ENCODE data around the gene TCEAL6. TPM values are rescaled to one million over a fixed set of nuclear protein-coding genes. Genes with fewer than 3 reads are reported as not detected.
"Not testable (repeated sequence)": the region's sequence is repeated elsewhere in the genome, so short reads cannot be mapped to it uniquely, and the experiment has no call there.

TCEAL6 gene
- total and polyA plus RNA-seq, 2 donors (not counting 3 experiments of a cell fraction or from before 2014, with no cell fraction given) = not detected

GRCh38 chrX:102126863-102127262, 15.4 kb downstream of the TCEAL6 start:
- Histone ChIP-seq H3K9ac (replicated peaks; ENCODE audit: extremely low read depth, insufficient read depth, low read length) (no peak overlapping the region), H4K20me1 (replicated peaks; ENCODE audit: control insufficient read depth, extremely low read depth, insufficient read depth, low read length) (no peaks in the 10 kb centered on the region), H3K9me3 (replicated peaks; ENCODE audit: control insufficient read depth, insufficient read depth, low read length) (no peaks in the 10 kb centered on the region), H3K27ac (ENCODE audit: insufficient read depth, low read depth, low read length) (no peak overlapping the region), H3K9me1 (replicated peaks; ENCODE audit: control insufficient read depth, extremely low read depth, insufficient read depth, low read length) (no peaks in the 10 kb centered on the region), H3K27me3 (ENCODE audit: control insufficient read depth in 2 of 2, insufficient read depth in 2 of 2, low read length in 2 of 2) (peaks cover 2 to 12% of the 10 kb centered on the region in 2 experiments), H3K4me2 (ENCODE audit: insufficient read depth, low read length) (no peak overlapping the region), H3K4me1 (ENCODE audit: control insufficient read depth, extremely low read depth, insufficient read depth, low read length) (no peaks in the 10 kb centered on the region), H2AFZ (ENCODE audit: low read depth, low read length) (no peak overlapping the region), H3K4me3 (replicated peaks in 1 of 3; ENCODE audit: insufficient read depth in 1 of 3, low read depth in 1 of 3, low read length in 3 of 3) (no peak overlapping the region), H3K36me3 (ENCODE audit: control insufficient read depth in 2 of 2, extremely low read depth in 1 of 2, insufficient read depth in 2 of 2, low read length in 2 of 2) (no peaks in the 10 kb centered on the region), H3K79me2 (ENCODE audit: control insufficient read depth, insufficient read depth, low read length) (no peaks in the 10 kb centered on the region)
- dilution Hi-C loops (cut with MboI; ENCODE audit: extremely low pct_ligation_motif_present, low sequenced_read_pairs) = no loop called here
- no TSS peak for BruUV-seq (replicated peaks)
- intact Hi-C loops (cut with micrococcal nuclease) = no loop called here
- POLR2A ChIA-PET = no interaction called here
- TF ChIP-seq MAX (IDR thresholded peaks at IDR 0.05; ENCODE audit: insufficient read depth, insufficient read length) = no peak
- TF ChIP-seq FOS (IDR thresholded peaks at IDR 0.05; ENCODE audit: borderline replicate concordance, insufficient read depth, low read length) = no peak
- no peak for TF ChIP-seq POLR2AphosphoS5 (IDR thresholded peaks at IDR 0.05; ENCODE audit: insufficient read depth, low read depth, low read length)
- TF ChIP-seq GATA2 (IDR thresholded peaks at IDR 0.05; ENCODE audit: insufficient read depth, insufficient read length, low read depth, low read length) = no peak
- TF ChIP-seq MYC (IDR thresholded peaks at IDR 0.05; ENCODE audit: low read depth, low read length) = no peak
- no peak for TF ChIP-seq POLR2A (IDR thresholded peaks at IDR 0.05; ENCODE audit: low read depth, low read length)
- no peak for TF ChIP-seq CTCF (IDR thresholded peaks at IDR 0.05; ENCODE audit: extremely low read depth in 1 of 2, insufficient read depth in 1 of 2, low read depth in 1 of 2, low read length in 2 of 2)
- TF ChIP-seq EZH2 (IDR thresholded peaks at IDR 0.05; ENCODE audit: borderline replicate concordance, low read depth, low read length, severe bottlenecking) = no peak
- no peak for TF ChIP-seq JUN (IDR thresholded peaks at IDR 0.05; ENCODE audit: borderline replicate concordance, insufficient read depth, insufficient read length, low read depth)
- FAIRE-seq = no peak
- CTCF ChIA-PET = no interaction called here
- no peak for DNase-seq (ENCODE audit: low read depth, low spot score)

- CTCF ChIA-PET; FAIRE-seq; dilution Hi-C loops (cut with MboI; ENCODE audit: extremely low pct_ligation_motif_present, low sequenced_read_pairs); H3K27ac ChIP-seq (ENCODE audit: insufficient read depth, low read depth, low read length); H3K4me2 ChIP-seq (ENCODE audit: insufficient read depth, low read length); BruUV-seq (replicated peaks); H3K9me1 ChIP-seq (replicated peaks; ENCODE audit: control insufficient read depth, extremely low read depth, insufficient read depth, low read length); H3K4me3 ChIP-seq (replicated peaks in 1 of 3; ENCODE audit: insufficient read depth in 1 of 3, low read depth in 1 of 3, low read length in 3 of 3); H3K36me3 ChIP-seq (ENCODE audit: control insufficient read depth in 2 of 2, extremely low read depth in 1 of 2, insufficient read depth in 2 of 2, low read length in 2 of 2); POLR2A ChIA-PET; H3K79me2 ChIP-seq (ENCODE audit: control insufficient read depth, insufficient read depth, low read length); H3K9ac ChIP-seq (replicated peaks; ENCODE audit: extremely low read depth, insufficient read depth, low read length); H3K9me3 ChIP-seq (replicated peaks; ENCODE audit: control insufficient read depth, insufficient read depth, low read length); DNase-seq (ENCODE audit: low read depth, low spot score); H4K20me1 ChIP-seq (replicated peaks; ENCODE audit: control insufficient read depth, extremely low read depth, insufficient read depth, low read length); H2AFZ ChIP-seq (ENCODE audit: low read depth, low read length); H3K4me1 ChIP-seq (ENCODE audit: control insufficient read depth, extremely low read depth, insufficient read depth, low read length); intact Hi-C loops (cut with micrococcal nuclease): not testable (repeated sequence)
- peaks cover 2 to 12% of the 10 kb centered on the region in 2 experiments for H3K27me3 ChIP-seq (ENCODE audit: control insufficient read depth in 2 of 2, insufficient read depth in 2 of 2, low read length in 2 of 2)
These were observed 16.0 kb downstream of the TCEAL6 start for GRCh38 chrX:102126080-102126818.

- H2AFZ ChIP-seq (ENCODE audit: low read depth, low read length); H3K27ac ChIP-seq (ENCODE audit: insufficient read depth, low read depth, low read length); H3K4me2 ChIP-seq (ENCODE audit: insufficient read depth, low read length); H3K9ac ChIP-seq (replicated peaks; ENCODE audit: extremely low read depth, insufficient read depth, low read length); DNase-seq (ENCODE audit: low read depth, low spot score); BruUV-seq (replicated peaks); CTCF ChIA-PET; H3K4me3 ChIP-seq (replicated peaks in 1 of 3; ENCODE audit: insufficient read depth in 1 of 3, low read depth in 1 of 3, low read length in 3 of 3); H3K9me1 ChIP-seq (replicated peaks; ENCODE audit: control insufficient read depth, extremely low read depth, insufficient read depth, low read length); POLR2A ChIA-PET; H3K79me2 ChIP-seq (ENCODE audit: control insufficient read depth, insufficient read depth, low read length); H3K36me3 ChIP-seq (ENCODE audit: control insufficient read depth in 2 of 2, extremely low read depth in 1 of 2, insufficient read depth in 2 of 2, low read length in 2 of 2); dilution Hi-C loops (cut with MboI; ENCODE audit: extremely low pct_ligation_motif_present, low sequenced_read_pairs); H3K4me1 ChIP-seq (ENCODE audit: control insufficient read depth, extremely low read depth, insufficient read depth, low read length); H3K9me3 ChIP-seq (replicated peaks; ENCODE audit: control insufficient read depth, insufficient read depth, low read length); intact Hi-C loops (cut with micrococcal nuclease); FAIRE-seq; H4K20me1 ChIP-seq (replicated peaks; ENCODE audit: control insufficient read depth, extremely low read depth, insufficient read depth, low read length): not testable (repeated sequence)
- H3K27me3 ChIP-seq (ENCODE audit: control insufficient read depth in 2 of 2, insufficient read depth in 2 of 2, low read length in 2 of 2) = peaks cover 2 to 12% of the 10 kb centered on the region in 2 experiments
These were observed 16.8 kb downstream of the TCEAL6 start, which contains the start of gene TCEAL2 for GRCh38 chrX:102125436-102125835. Gene TCEAL2, plus strand, starts transcription at chrX:102125679. Its CDS starts 1,152 bp downstream, at chrX:102126831.

Data from endothelial cell of umbilical vein (primary cell).